B cell (primary cell): ENCODE data around the gene MRPL1. TPM values are rescaled to one million over a fixed set of nuclear protein-coding genes. Genes with fewer than 3 reads are reported as not detected.

Experiments used
- ATAC-seq: fragments of 200-7000 bp; cut with Tn5 transposase; one replicate; pipeline ENCODE4 v1.10.0; 2021; ENCODE audit warnings: low read depth, mild to moderate bottlenecking, moderate number of reproducible peaks, moderate library complexity
- CTCF ChIA-PET: fragments of 350-600 bp; sonication (Branson Sonifier 250); formaldehyde crosslinking; loops from one replicate; lab custom pipeline; 2021; ENCODE audit warnings: antibody characterized with exemption, inconsistent platforms; lab: Charles Lee
- POLR2A ChIA-PET: fragments of 350-600 bp; sonication (Branson Sonifier 250); formaldehyde crosslinking; loops from one replicate; lab custom pipeline; 2021; ENCODE audit warnings: antibody characterized with exemption; lab: Charles Lee
- DNase-seq: peaks from one replicate; pipeline ENCODE4 v3.0.0; 2013
- H2AFZ ChIP-seq: 2 replicates; pipeline ENCODE4 v1.6.1; 2012; ENCODE audit warnings: mild to moderate bottlenecking, low read depth, low read length; ENCODE audit not compliant: insufficient read depth, poor library complexity, severe bottlenecking
- H3K27ac ChIP-seq, 2 donors: 1 replicate in 1 of 2; 2 replicates in 1 of 2; pipeline ENCODE4 v1.5.1; 2012 to 2013; ENCODE audit warnings: low read length in 2 of 2, mild to moderate bottlenecking in 2 of 2, moderate library complexity in 1 of 2
- H3K27me3 ChIP-seq, 4 experiments: fragments of 200-600 bp in 1 of 4; sonication (generic) in 1 of 4; replicated peaks in 1 of 4; 1 replicate in 2 of 4; 2 replicates in 2 of 4; pipeline versions ENCODE4 v1.6.1 to v1.7.0; 2013 to 2016; ENCODE audit warnings: low read length in 3 of 4, mild to moderate bottlenecking in 2 of 4, mixed read lengths in 1 of 4, moderate library complexity in 1 of 4; ENCODE audit not compliant: insufficient read depth in 4 of 4, control insufficient read depth in 3 of 4; ENCODE audit errors: control extremely low read depth in 1 of 4
- H3K36me3 ChIP-seq, 2 experiments: replicated peaks in 1 of 2; 1 replicate in 1 of 2; 2 replicates in 1 of 2; pipeline versions ENCODE4 v1.6.1 to v1.7.1; 2013; ENCODE audit warnings: low read length in 1 of 2; ENCODE audit not compliant: insufficient read depth in 2 of 2, control insufficient read depth in 1 of 2; ENCODE audit errors: control extremely low read depth in 1 of 2, extremely low read depth in 1 of 2
- H3K4me1 ChIP-seq, 2 donors: fragments of 200-600 bp in 1 of 2; sonication (generic) in 1 of 2; 1 replicate in 1 of 2; 2 replicates in 1 of 2; pipeline versions ENCODE4 v1.5.1 to v1.6.1; 2013 to 2017; ENCODE audit warnings: low read length in 2 of 2; ENCODE audit not compliant: control insufficient read depth in 2 of 2, insufficient read depth in 2 of 2
- H3K4me2 ChIP-seq: replicated peaks from 2 replicates; pipeline ENCODE3; 2012; ENCODE audit warnings: mild to moderate bottlenecking, low read depth, low read length; ENCODE audit not compliant: poor library complexity, severe bottlenecking
- H3K4me3 ChIP-seq, 5 experiments: fragments of 200-600 bp in 1 of 5; sonication (generic) in 1 of 5; 1 replicate in 3 of 5; 2 replicates in 2 of 5; pipeline versions ENCODE4 v1.5.1 to v1.7.0; 2011 to 2016; ENCODE audit warnings: low read length in 4 of 5, mild to moderate bottlenecking in 4 of 5, low read depth in 2 of 5, control low read depth in 1 of 5, moderate library complexity in 1 of 5; ENCODE audit not compliant: insufficient read depth in 1 of 5; ENCODE audit errors: control extremely low read depth in 1 of 5, extremely low read depth in 1 of 5
- H3K79me2 ChIP-seq: fragments of 200-600 bp; sonication (generic); one replicate; pipeline ENCODE4 v1.6.0; 2016; ENCODE audit warnings: low read length; ENCODE audit not compliant: control insufficient read depth, insufficient read depth
- H3K9ac ChIP-seq: fragments of 200-600 bp; sonication (generic); 2 replicates; pipeline ENCODE4 v1.6.1; 2017; ENCODE audit warnings: mild to moderate bottlenecking, low read length, moderate library complexity
- H3K9me3 ChIP-seq, 3 donors: one replicate each; pipeline versions ENCODE4 v1.6.1 to v1.7.1; 2013; ENCODE audit warnings: low read length in 2 of 3; ENCODE audit not compliant: control insufficient read depth in 2 of 3, insufficient read depth in 1 of 3; ENCODE audit errors: control extremely low read depth in 1 of 3
- H4K20me1 ChIP-seq: 2 replicates; pipeline ENCODE4 v1.6.0; 2012; ENCODE audit warnings: mild to moderate bottlenecking, low read length; ENCODE audit not compliant: insufficient read depth, control insufficient read depth, poor library complexity, severe bottlenecking
- H3K27ac Mint-ChIP-seq: one replicate; pipeline ENCODE4 v1.8.0; 2021; ENCODE audit warnings: mixed read lengths
- H3K27me3 Mint-ChIP-seq: one replicate; pipeline ENCODE4 v1.8.0; 2021; ENCODE audit warnings: mixed read lengths
- H3K4me1 Mint-ChIP-seq: one replicate; pipeline ENCODE4 v1.8.0; 2021; ENCODE audit warnings: mixed read lengths
- H3K4me3 Mint-ChIP-seq: one replicate; pipeline ENCODE4 v1.8.0; 2021; ENCODE audit warnings: mixed read lengths
- H3K9me3 Mint-ChIP-seq: one replicate; pipeline ENCODE4 v1.8.0; 2022; ENCODE audit warnings: mixed read lengths; ENCODE audit not compliant: insufficient read depth
- EZH2 ChIP-seq: IDR thresholded peaks from 2 replicates; pipeline ENCODE4 v1.6.1; 2012; ENCODE audit warnings: borderline replicate concordance, low read depth, mild to moderate bottlenecking, moderate library complexity, low read length; ENCODE audit not compliant: insufficient read depth, poor library complexity, severe bottlenecking
- WGBS: methylation state at CpG from one replicate; pipeline ENCODE4 v1.1.5; 2013; ENCODE audit warnings: missing lambda C conversion rate; ENCODE audit not compliant: insufficient coverage; 5-methylcytosine and 5-hydroxymethylcytosine counted together
- intact Hi-C: fragments of 100-400 bp; cut with micrococcal nuclease; formaldehyde crosslinking; loops from one replicate; pipeline ENCODE4 v1.10.0; 2022
- polyA plus RNA-seq: library from polyadenylated mRNA; depleted of rRNA; stranded (reverse); fragments of >200 nt; gene quantifications from 2 replicates; pipeline ENCODE4 v1.2.3, GENCODE V29; 2012
- total RNA-seq, 2 donors: library from RNA; stranded (reverse); fragments of 120-200 nt in 1 of 2; gene quantifications; 1 replicate in 1 of 2; 2 replicates in 1 of 2; pipeline versions ENCODE4 v1.2.3 to v1.2.4, GENCODE V29; 2013 to 2022
- TF ChIP-seq, protein P1 (sequence below): fragments of 200-600 bp; IDR thresholded peaks from one replicate; pipeline ENCODE4 v1.8.0; 2022; ENCODE audit warnings: antibody characterized with exemption, mild to moderate bottlenecking

Gene MRPL1
- total and polyA plus RNA-seq, 2 donors (not counting 1 experiment from before 2014, with no cell fraction given): 22.3 to 23.3 TPM

DNA sequence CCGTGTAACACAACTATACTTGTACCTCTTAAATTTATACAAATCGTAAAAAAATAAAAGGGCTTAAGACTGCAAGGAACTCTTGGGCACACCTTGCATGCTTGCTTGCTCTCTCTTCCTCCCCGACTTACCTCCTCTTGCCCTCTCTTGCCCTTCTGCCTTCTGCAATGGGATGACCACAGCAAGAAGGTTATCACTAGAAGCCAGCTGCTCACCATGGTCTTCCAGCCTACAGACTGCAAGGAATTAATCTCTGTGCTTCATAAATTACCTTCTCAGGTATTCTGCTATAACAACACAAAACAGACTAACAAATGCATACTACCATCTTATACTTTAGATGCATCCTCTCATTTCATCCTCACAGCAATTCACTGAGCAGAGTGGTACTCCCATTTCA, 92.1 kb downstream of the MRPL1 start:
- ATAC-seq: no peak
- 96% methylated on average over 2 of the region's 3 CpGs for WGBS
- Mint-ChIP-seq H3K4me1 (no peaks in the 10 kb centered on the region), H3K27ac (no peak overlapping the region), H3K4me3 (no peak overlapping the region), H3K9me3 (no peaks in the 10 kb centered on the region), H3K27me3 (no peaks in the 10 kb centered on the region)
- Histone ChIP-seq H2AFZ (no peak overlapping the region), H3K27ac (no peak overlapping the region), H3K79me2 (no peaks in the 10 kb centered on the region), H3K4me1 (no peaks in the 10 kb centered on the region), H3K4me3 (no peak overlapping the region), H3K9ac (no peak overlapping the region), H3K4me2 (no peak overlapping the region), H3K27me3 (no peaks in the 10 kb centered on the region), H4K20me1 (no peaks in the 10 kb centered on the region), H3K9me3 (no peaks in the 10 kb centered on the region), H3K36me3 (peaks cover 9 to 20% of the 10 kb centered on the region in 2 experiments)
- TF ChIP-seq, protein P1, sequence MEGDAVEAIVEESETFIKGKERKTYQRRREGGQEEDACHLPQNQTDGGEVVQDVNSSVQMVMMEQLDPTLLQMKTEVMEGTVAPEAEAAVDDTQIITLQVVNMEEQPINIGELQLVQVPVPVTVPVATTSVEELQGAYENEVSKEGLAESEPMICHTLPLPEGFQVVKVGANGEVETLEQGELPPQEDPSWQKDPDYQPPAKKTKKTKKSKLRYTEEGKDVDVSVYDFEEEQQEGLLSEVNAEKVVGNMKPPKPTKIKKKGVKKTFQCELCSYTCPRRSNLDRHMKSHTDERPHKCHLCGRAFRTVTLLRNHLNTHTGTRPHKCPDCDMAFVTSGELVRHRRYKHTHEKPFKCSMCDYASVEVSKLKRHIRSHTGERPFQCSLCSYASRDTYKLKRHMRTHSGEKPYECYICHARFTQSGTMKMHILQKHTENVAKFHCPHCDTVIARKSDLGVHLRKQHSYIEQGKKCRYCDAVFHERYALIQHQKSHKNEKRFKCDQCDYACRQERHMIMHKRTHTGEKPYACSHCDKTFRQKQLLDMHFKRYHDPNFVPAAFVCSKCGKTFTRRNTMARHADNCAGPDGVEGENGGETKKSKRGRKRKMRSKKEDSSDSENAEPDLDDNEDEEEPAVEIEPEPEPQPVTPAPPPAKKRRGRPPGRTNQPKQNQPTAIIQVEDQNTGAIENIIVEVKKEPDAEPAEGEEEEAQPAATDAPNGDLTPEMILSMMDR: no peak
- TF ChIP-seq EZH2: no peak
- ChIA-PET CTCF (no interaction called here), POLR2A (no interaction called here)
- no peak for DNase-seq
- intact Hi-C loops: loop anchor here (10.0 kb wide), 1 partner anchor 1960 kb away; no protein-coding TSS in a partner anchor

DNA sequence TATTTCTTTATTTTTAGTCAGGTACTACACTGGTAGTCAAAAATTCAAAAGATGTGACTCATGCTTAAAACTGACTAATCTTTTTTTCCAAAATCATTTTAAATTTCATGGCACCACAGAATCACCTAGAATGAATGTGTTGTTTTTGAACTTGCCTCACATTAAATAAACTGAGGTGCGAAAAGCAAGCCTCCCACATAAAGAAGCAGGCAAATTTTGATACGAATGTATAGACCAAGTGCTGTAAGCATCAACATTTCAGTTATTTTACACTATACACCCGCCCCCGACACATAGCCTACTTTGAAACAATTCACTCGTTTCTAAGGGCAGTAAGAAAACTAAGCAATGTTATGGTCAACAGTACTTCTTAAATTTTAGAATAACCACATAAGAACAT, 94.3 kb downstream of the MRPL1 start:
- Histone ChIP-seq H4K20me1 (no peaks in the 10 kb centered on the region), H3K9ac (no peak overlapping the region), H3K4me1 (no peaks in the 10 kb centered on the region), H3K27ac (no peak overlapping the region), H3K9me3 (no peaks in the 10 kb centered on the region), H3K27me3 (no peaks in the 10 kb centered on the region), H3K4me2 (no peak overlapping the region), H3K79me2 (no peaks in the 10 kb centered on the region), H3K4me3 (no peak overlapping the region), H2AFZ (no peak overlapping the region), H3K36me3 (peaks cover 5 to 12% of the 10 kb centered on the region in 2 experiments)
- DNase-seq (no peak), ATAC-seq (no peak)
- H3K27ac Mint-ChIP-seq: no peak overlapping the region
- no peaks in the 10 kb centered on the region for H3K4me1 Mint-ChIP-seq
- H3K27me3 Mint-ChIP-seq: no peaks in the 10 kb centered on the region
- ChIA-PET POLR2A (no interaction called here), CTCF (interaction anchor here (1.3 kb wide), 1 partner anchor 11 kb away, joined by 3 read pairs; no protein-coding TSS in a partner anchor)
- no peaks in the 10 kb centered on the region for H3K9me3 Mint-ChIP-seq
- no peak overlapping the region for H3K4me3 Mint-ChIP-seq
- intact Hi-C loops: loop anchor here (10.0 kb wide), 1 partner anchor 1958 kb away; no protein-coding TSS in a partner anchor
- no CpG with 5 or more reads among the region's 5 CpGs for WGBS
- TF ChIP-seq, protein P1: no peak
- no peak for TF ChIP-seq EZH2
